WI38 (cell line): Measurements from ENCODE around the gene ZNF28.
A peak's percentile ranks its signal among the peaks of the same experiment; 100 is the strongest.
"Not testable (repeated sequence)": the region's sequence is repeated elsewhere in the genome, so short reads cannot be mapped to it uniquely, and the experiment has no call there.

Experiments used
- H3K4me3 ChIP-seq: 2 replicates; pipeline ENCODE4 v1.5.1; 2011; ENCODE audit warnings: low read depth, mild to moderate bottlenecking, control low read depth, low read length
- TF ChIP-seq, protein P1 (sequence below): IDR thresholded peaks from 2 replicates; pipeline ENCODE4 v1.5.1; 2012; ENCODE audit warnings: low read depth, mild to moderate bottlenecking, control low read depth, low read length

The ZNF28 gene

DNA sequence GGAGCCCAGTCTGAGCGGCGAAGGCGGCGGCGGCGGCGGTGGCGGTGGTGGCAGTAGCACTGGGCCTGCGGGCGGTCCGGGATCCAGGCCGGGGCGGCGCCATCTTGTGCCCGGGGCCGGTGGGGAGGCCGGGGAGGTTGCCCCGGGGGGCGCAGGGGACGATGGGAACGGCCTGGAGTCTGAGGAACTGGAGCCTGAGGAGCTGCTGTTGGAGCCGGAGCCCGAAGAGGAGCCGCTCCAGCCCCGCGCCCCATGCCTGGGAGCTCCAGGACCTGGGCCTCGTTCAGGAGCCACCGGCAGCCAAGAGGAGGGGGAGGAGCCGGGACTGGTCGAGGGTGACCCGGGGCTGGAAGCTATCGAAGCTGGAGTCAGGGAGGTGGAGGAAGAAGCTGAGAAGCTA lies 11.6 kb downstream of the ZNF28 start:
- TF ChIP-seq, protein P1, sequence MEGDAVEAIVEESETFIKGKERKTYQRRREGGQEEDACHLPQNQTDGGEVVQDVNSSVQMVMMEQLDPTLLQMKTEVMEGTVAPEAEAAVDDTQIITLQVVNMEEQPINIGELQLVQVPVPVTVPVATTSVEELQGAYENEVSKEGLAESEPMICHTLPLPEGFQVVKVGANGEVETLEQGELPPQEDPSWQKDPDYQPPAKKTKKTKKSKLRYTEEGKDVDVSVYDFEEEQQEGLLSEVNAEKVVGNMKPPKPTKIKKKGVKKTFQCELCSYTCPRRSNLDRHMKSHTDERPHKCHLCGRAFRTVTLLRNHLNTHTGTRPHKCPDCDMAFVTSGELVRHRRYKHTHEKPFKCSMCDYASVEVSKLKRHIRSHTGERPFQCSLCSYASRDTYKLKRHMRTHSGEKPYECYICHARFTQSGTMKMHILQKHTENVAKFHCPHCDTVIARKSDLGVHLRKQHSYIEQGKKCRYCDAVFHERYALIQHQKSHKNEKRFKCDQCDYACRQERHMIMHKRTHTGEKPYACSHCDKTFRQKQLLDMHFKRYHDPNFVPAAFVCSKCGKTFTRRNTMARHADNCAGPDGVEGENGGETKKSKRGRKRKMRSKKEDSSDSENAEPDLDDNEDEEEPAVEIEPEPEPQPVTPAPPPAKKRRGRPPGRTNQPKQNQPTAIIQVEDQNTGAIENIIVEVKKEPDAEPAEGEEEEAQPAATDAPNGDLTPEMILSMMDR = no peak
- no peak overlapping the region for H3K4me3 ChIP-seq

DNA sequence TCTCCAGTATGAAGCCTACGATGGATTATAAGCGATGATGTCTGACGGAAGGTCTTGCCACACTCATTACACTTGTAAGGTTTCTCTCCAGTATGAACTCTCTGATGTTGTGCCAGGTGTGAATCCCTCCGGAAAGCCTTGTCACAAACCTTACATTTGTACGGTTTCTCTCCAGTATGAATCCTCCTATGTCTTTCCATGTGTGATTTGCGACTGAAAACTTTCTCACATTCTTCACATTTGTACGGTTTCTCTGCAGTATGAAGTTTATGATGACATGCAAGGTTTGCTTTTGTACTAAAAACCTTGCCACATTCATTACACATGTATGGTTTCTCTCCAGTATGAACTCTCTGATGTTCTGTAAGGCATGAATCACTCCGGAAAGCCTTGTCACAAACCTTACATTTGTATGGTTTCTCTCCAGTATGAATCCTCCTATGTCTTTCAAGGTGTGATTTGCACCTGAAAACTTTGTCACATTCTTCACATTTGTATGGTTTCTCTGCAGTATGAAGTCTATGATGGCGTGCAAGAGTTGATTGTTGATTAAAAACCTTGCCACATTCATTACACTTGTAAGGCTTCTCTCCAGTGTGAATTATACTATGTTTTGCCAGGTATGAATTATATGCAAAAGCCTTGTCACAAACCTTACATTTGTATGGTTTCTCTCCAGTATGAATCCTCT lies 21.3 kb downstream of the ZNF28 start:
- H3K4me3 ChIP-seq = not testable (repeated sequence)

DNA sequence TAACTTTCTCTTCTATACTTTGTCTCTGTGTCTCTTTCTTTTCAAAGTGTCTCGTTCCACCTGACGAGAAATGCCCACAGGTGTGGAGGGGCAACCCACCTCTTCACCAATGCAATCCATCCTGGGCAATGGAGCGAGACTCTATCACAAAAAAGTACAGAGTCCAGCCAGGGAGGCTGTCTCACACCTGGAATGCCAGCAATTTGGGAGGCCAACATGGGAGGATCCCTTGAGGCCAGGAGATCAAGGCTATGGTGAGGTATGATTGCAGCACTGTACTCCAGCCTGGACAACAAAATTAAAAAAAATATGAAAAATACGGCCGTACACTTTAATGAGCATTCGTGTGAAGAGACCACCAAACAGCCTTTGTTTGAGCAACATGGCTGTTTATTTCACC lies 32.0 kb downstream of the ZNF28 start:
- no peak overlapping the region for H3K4me3 ChIP-seq
- TF ChIP-seq, protein P1 = no peak

DNA sequence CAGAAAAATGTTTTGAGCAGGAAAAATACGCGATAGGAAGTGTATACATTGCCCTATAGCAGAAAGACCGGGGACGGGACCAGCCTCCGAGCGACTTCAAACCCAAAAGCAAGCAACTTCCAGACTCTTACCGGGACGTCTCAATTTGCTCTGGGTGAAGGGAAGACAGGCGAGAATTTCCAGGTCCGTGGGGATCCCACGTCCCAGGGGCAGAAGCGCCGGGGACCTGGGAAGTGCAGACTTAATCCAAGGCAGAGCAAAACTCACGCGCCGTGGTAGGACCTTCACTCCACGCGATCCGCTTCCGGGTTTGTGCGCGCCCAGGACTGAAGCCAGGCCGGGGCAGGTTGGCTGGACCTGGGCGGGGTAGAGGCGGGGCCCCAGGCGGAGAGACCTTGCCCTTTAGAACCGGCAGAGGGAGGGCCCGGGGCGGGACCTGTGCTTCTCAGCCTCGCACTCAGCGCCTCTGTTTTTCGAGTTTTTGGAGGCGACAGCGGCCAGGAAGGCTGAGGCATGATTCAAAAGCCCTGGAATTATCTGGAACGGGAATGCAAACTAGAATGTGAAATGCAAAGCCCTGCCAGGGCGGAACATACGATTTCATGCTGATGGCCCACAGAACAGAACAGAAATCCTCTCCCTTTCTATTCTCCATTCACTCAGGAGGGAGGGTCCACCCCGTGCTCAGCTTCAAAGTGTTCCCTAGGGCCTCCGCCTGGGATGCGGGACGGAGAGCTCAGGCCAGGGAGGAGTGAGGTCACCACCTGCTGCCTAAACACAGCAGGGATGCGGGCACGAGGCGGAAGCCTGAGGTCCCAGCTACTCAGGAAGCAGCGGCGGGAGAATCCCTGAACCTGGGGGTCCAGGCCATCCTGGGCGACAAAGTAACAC lies 34.7 kb downstream of the ZNF28 start, which contains the start of gene ZNF600:
Gene ZNF600, minus strand, starts transcription at position 328 of the 891 bp plus-strand sequence. CDS start 7,903 bp downstream, outside the sequence.
- peak within 1 kb of the TSS; percentile 68 for H3K4me3 ChIP-seq
- TF ChIP-seq, protein P1 = 0 out of 2 replicates have a peak, but pooled peaks have one; percentile 7

DNA sequence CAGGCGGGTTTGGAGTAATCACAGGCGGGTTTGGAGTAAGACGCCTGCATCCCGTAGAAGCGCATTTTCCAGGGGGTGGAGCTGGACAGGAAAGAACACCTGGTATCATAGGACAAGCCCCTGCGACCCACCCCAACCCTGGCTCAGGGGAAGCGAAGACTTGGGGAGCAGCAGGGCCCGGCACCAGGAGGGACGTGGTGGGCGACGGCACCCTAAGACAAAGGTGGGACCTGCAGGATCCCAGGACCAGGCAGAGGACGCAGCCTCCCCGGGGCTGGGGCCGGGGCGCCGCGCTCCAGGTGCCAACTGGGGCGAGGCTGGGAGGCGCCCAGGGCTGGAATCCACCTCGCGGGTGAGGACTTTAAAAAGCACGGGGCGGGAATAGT lies 35.4 kb downstream of the ZNF28 start:
- peak overlapping the region; percentile 68 for H3K4me3 ChIP-seq

DNA sequence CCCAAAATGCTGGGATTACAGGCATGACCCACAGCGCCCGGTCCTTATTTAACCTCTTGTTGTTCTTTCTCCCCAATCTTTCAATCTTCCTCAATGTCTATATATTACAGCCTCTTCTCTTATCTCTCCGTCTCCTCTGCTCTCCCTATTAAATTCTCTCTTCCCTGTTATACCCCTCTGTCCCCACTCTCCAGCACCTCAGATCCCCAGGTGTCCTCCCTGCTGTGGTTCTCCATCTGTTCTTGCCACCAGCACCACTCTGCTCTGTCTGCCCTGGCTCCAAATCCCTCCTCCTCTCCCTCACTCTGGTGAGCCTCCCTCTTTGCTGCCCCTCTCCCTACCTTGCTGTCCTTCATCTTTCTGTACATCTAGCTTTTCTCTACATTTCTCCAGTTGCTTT lies 35.9 kb downstream of the ZNF28 start:
- TF ChIP-seq, protein P1 = no peak
- H3K4me3 ChIP-seq = peak overlapping the region; percentile 68

More for the DNA sequence above, 35.4 kb downstream of the ZNF28 start:
- TF ChIP-seq, protein P1 = no peak

DNA sequence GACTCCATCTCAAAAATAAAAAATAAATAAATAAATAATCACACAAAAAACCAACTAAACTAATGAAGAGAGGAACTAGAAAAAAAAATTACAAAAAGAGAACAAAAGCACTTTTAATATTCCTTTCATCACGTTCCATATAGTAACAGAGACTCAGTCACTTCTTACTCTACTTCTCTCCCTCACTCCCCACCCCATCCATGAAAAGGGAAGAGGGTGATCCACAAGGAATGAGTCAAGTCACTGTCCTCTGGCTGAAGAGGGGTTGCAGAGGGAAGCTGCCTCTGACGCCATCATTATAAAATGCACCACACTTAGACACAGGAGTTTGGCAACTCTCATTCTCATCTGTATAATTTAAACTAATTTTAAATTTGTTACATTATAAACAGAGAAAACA lies 38.6 kb downstream of the ZNF28 start:
- not testable (repeated sequence) for H3K4me3 ChIP-seq

DNA sequence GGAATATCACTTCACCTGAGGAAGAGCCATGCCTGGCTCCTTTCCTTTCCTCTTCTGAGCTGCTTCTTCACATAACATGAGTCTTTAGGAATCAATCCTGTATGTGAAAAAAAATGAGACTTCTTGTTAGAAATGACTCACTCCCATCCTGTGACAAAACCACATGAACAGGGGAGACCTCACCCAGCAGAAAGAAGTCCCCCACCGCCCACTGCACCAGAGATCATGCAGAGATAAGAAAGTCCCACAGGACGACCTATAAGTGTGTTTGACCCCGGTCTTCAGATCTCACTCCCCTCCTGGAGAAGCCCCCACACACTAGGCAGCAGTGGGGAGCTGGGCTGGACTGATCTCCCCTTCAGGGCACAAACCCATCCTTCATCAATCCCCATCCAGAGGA lies 42.6 kb downstream of the ZNF28 start:
- no peak overlapping the region for H3K4me3 ChIP-seq
- TF ChIP-seq, protein P1 = no peak

DNA sequence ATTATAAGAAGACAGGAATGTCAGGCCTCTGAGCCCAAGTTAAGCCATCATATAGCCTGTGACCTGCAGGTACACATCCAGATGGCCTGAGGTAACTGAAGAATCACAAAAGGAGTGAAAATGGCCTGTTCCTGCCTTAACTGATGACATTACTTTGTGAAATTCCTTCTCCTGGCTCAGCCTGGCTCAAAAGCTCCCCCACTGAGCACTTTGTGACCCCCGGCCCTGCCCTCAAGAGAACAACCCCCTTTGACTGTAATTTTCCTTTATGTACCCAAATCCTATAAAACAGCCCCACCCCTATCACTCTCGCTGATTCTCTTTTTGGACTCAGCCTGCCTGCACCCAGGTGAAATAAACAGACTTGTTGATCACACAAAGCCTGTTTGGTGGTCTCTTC lies 65.0 kb downstream of the ZNF28 start:
- H3K4me3 ChIP-seq = not testable (repeated sequence)
